NCI-H82 treated with DMSO at 0.1 percent for 48 hours (cell line): Measurements from ENCODE around the gene PPEF1.

Source experiments
- DNase-seq: peaks from one replicate; lab custom pipeline; 2025; ENCODE audit not compliant: unreplicated experiment; lab: John Stamatoyannopoulos, UW

The PPEF1 gene

GRCh38 chrX:18707426-18708049 lies at the start of gene PPEF1:
PPEF1 (plus strand) TSS chrX:18707645; CDS start chrX:18707781, 136 bp downstream.
- peak; percentile 81 for DNase-seq

GRCh38 chrX:18661273-18661672 lies 46.2 kb upstream of the PPEF1 start:
- no peak for DNase-seq

- DNase-seq = no peak
Observed at GRCh38 chrX:18664947-18665346, 42.5 kb upstream of the PPEF1 start.

GRCh38 chrX:18666614-18667013 lies 40.8 kb upstream of the PPEF1 start:
- no peak for DNase-seq

GRCh38 chrX:18668071-18668835 lies 39.2 kb upstream of the PPEF1 start:
- DNase-seq = no peak

- DNase-seq = peak; percentile 94
Observed at GRCh38 chrX:18672008-18672407, 35.4 kb upstream of the PPEF1 start, which contains the start of gene RS1. RS1 (minus strand) TSS chrX:18672108; CDS start chrX:18672068, 40 bp downstream.

- no peak for DNase-seq
Observed at GRCh38 chrX:18674417-18674787, 33.0 kb upstream of the PPEF1 start.

- DNase-seq = peak; percentile 51
Observed at GRCh38 chrX:18674788-18675735, 32.4 kb upstream of the PPEF1 start.

GRCh38 chrX:18676050-18676449 lies 31.4 kb upstream of the PPEF1 start:
- no peak for DNase-seq

GRCh38 chrX:18676470-18676869 lies 31.0 kb upstream of the PPEF1 start:
- DNase-seq = peak; percentile 28

- DNase-seq = no peak
Observed at GRCh38 chrX:18677161-18677869, 30.1 kb upstream of the PPEF1 start.

- peak; percentile 14 for DNase-seq
Observed at GRCh38 chrX:18681996-18682395, 25.4 kb upstream of the PPEF1 start.

GRCh38 chrX:18682979-18683387 lies 24.5 kb upstream of the PPEF1 start:
- no peak for DNase-seq

- DNase-seq = no peak
Observed at GRCh38 chrX:18687856-18688495, 19.5 kb upstream of the PPEF1 start.

- no peak for DNase-seq
Observed at GRCh38 chrX:18691431-18691830, 16.0 kb upstream of the PPEF1 start.

- peak; percentile 93 for DNase-seq
Observed at GRCh38 chrX:18692541-18692940, 14.9 kb upstream of the PPEF1 start.

GRCh38 chrX:18696653-18697052 lies 10.8 kb upstream of the PPEF1 start:
- DNase-seq = no peak

- no peak for DNase-seq
Observed at GRCh38 chrX:18698737-18699650, 8.5 kb upstream of the PPEF1 start.
